H1 (cell line): ENCODE data around the gene CACNA1E. TPM values are rescaled to one million over a fixed set of nuclear protein-coding genes. Genes with fewer than 3 reads are reported as not detected.

Source experiments
- CTCF ChIA-PET: fragments of 300-600 bp; sonication (Branson Sonifier 250); formaldehyde crosslinking; loops from one replicate; lab custom pipeline; 2021; ENCODE audit not compliant: partially characterized antibody; lab: Charles Lee
- POLR2A ChIA-PET: fragments of 300-600 bp; sonication (Branson Sonifier 250); formaldehyde crosslinking; loops from one replicate; lab custom pipeline; 2021; ENCODE audit warnings: inconsistent platforms; ENCODE audit not compliant: partially characterized antibody; lab: Charles Lee
- DNase-seq, 2 experiments: peaks; one replicate each; pipeline versions ENCODE4 v3.0.0 to v3.0.0-alpha.2; 2010 to 2022; ENCODE audit warnings: low spot score in 2 of 2, low read depth in 1 of 2, mixed read lengths in 1 of 2
- FAIRE-seq: peaks from 2 replicates; lab custom pipeline; 2011; peaks lifted over from hg19 to GRCh38; lab: Jason Lieb, UNC
- H2AFZ ChIP-seq: 2 replicates; pipeline ENCODE4 v1.8.1; 2012; ENCODE audit warnings: low read length, inconsistent platforms
- H2AK5ac ChIP-seq: 2 replicates; pipeline ENCODE4 v1.6.1; 2013; ENCODE audit warnings: low read depth, low read length
- H2BK120ac ChIP-seq: replicated peaks from 2 replicates; pipeline ENCODE3; 2013; ENCODE audit warnings: low read depth, low read length, inconsistent platforms
- H2BK12ac ChIP-seq: 2 replicates; pipeline ENCODE4 v1.6.1; 2013; ENCODE audit warnings: low read depth, low read length
- H2BK15ac ChIP-seq: 2 replicates; pipeline ENCODE4 v1.6.1; 2013; ENCODE audit warnings: low read length
- H2BK20ac ChIP-seq: 2 replicates; pipeline ENCODE4 v1.6.1; 2013; ENCODE audit warnings: low read length
- H2BK5ac ChIP-seq: 2 replicates; pipeline ENCODE4 v1.6.1; 2013; ENCODE audit warnings: low read depth, low read length
- H3K14ac ChIP-seq: 2 replicates; pipeline ENCODE4 v1.6.1; 2013; ENCODE audit warnings: inconsistent platforms; ENCODE audit not compliant: insufficient read length
- H3K18ac ChIP-seq: 2 replicates; pipeline ENCODE4 v1.6.1; 2013; ENCODE audit warnings: low read length; ENCODE audit errors: extremely low read depth
- H3K23ac ChIP-seq: 2 replicates; pipeline ENCODE4 v1.6.1; 2013; ENCODE audit warnings: inconsistent platforms; ENCODE audit not compliant: insufficient read length
- H3K23me2 ChIP-seq: 2 replicates; pipeline ENCODE4 v1.6.1; 2013; ENCODE audit warnings: low read depth, low read length
- H3K27ac ChIP-seq: 2 replicates; pipeline ENCODE4 v1.6.1; 2011; ENCODE audit warnings: low read depth, low read length, inconsistent platforms
- H3K27me3 ChIP-seq, 4 experiments: replicated peaks in 1 of 4; 1 replicate in 1 of 4; 2 replicates in 3 of 4; pipeline versions ENCODE4 v1.6.1 to v1.8.1; 2011 to 2013; ENCODE audit warnings: low read length in 3 of 4, mild to moderate bottlenecking in 3 of 4, inconsistent platforms in 2 of 4, mixed read lengths in 2 of 4, moderate library complexity in 1 of 4; ENCODE audit not compliant: control insufficient read depth in 3 of 4, insufficient read depth in 3 of 4; ENCODE audit errors: extremely low read depth in 1 of 4
- H3K36me3 ChIP-seq, 4 experiments: 2 replicates each; pipeline versions ENCODE4 v1.6.1 to v1.8.1; 2011 to 2013; ENCODE audit warnings: mild to moderate bottlenecking in 4 of 4, low read length in 3 of 4, moderate library complexity in 2 of 4, control low read depth in 1 of 4, inconsistent platforms in 1 of 4; ENCODE audit not compliant: insufficient read depth in 4 of 4, control insufficient read depth in 2 of 4
- H3K4ac ChIP-seq: replicated peaks from 2 replicates; pipeline ENCODE3; 2013; ENCODE audit warnings: low read length, low read depth, mixed read lengths, inconsistent platforms; ENCODE audit not compliant: insufficient read length
- H3K4me1 ChIP-seq, 4 experiments: replicated peaks in 1 of 4; 1 replicate in 1 of 4; 2 replicates in 3 of 4; pipeline versions ENCODE4 v1.6.1 to v1.8.1; 2011 to 2013; ENCODE audit warnings: low read length in 3 of 4, inconsistent platforms in 2 of 4, mixed read lengths in 1 of 4; ENCODE audit not compliant: insufficient read depth in 4 of 4, control insufficient read depth in 3 of 4
- H3K4me2 ChIP-seq, 2 experiments: 2 replicates each; pipeline versions ENCODE4 v1.6.1 to v1.8.1; 2011 to 2013; ENCODE audit warnings: low read depth in 2 of 2, low read length in 2 of 2, control low read depth in 1 of 2, inconsistent platforms in 1 of 2, mild to moderate bottlenecking in 1 of 2; ENCODE audit not compliant: insufficient read depth in 1 of 2
- H3K4me3 ChIP-seq, 4 experiments: fragments of 200-600, 300-600 bp in 1 of 4; sonication (generic), shearing (Covaris generic), sonication (Bioruptor Twin) in 1 of 4; 2 replicates each; pipeline versions ENCODE4 v1.5.1 to v1.8.1; 2011 to 2016; ENCODE audit warnings: low read length in 4 of 4, low read depth in 3 of 4, control low read depth in 2 of 4, inconsistent platforms in 2 of 4, mild to moderate bottlenecking in 2 of 4, mixed read lengths in 1 of 4, moderate library complexity in 1 of 4; ENCODE audit not compliant: insufficient read depth in 2 of 4; ENCODE audit errors: extremely low read depth in 1 of 4
- H3K56ac ChIP-seq: replicated peaks from 2 replicates; pipeline ENCODE3; 2013; ENCODE audit warnings: low read depth, mild to moderate bottlenecking, mixed read lengths, low read length, inconsistent platforms; ENCODE audit not compliant: insufficient read length
- H3K79me1 ChIP-seq: 2 replicates; pipeline ENCODE4 v1.6.1; 2013; ENCODE audit warnings: low read depth, low read length, control low read depth
- H3K79me2 ChIP-seq, 2 experiments: 2 replicates each; pipeline versions ENCODE4 v1.6.1 to v1.8.1; 2012 to 2013; ENCODE audit warnings: low read length in 2 of 2, mild to moderate bottlenecking in 2 of 2, inconsistent platforms in 1 of 2; ENCODE audit not compliant: insufficient read depth in 2 of 2, control insufficient read depth in 1 of 2
- H3K9ac ChIP-seq, 4 experiments: replicated peaks in 1 of 4; 1 replicate in 1 of 4; 2 replicates in 3 of 4; pipeline versions ENCODE4 v1.6.1 to v1.8.1; 2011 to 2013; ENCODE audit warnings: low read depth in 3 of 4, low read length in 3 of 4, control low read depth in 2 of 4, mild to moderate bottlenecking in 2 of 4, moderate library complexity in 2 of 4, inconsistent platforms in 1 of 4; ENCODE audit errors: extremely low read depth in 1 of 4
- H3K9me3 ChIP-seq, 2 experiments: 2 replicates each; pipeline versions ENCODE4 v1.6.1 to v1.8.1; 2012 to 2013; ENCODE audit warnings: mild to moderate bottlenecking in 2 of 2, moderate library complexity in 2 of 2, control low read depth in 1 of 2, inconsistent platforms in 1 of 2, low read depth in 1 of 2, low read length in 1 of 2, mixed read lengths in 1 of 2; ENCODE audit not compliant: insufficient read depth in 2 of 2
- H4K20me1 ChIP-seq, 2 experiments: replicated peaks in 1 of 2; 2 replicates each; pipeline versions ENCODE3 to v1.8.1; 2011 to 2013; ENCODE audit warnings: inconsistent platforms in 2 of 2, low read length in 2 of 2, mild to moderate bottlenecking in 1 of 2; ENCODE audit not compliant: insufficient read depth in 2 of 2, control insufficient read depth in 1 of 2
- H4K5ac ChIP-seq: 2 replicates; pipeline ENCODE4 v1.6.1; 2013; ENCODE audit warnings: low read length, low read depth, mixed read lengths, inconsistent platforms; ENCODE audit not compliant: insufficient read length
- H4K8ac ChIP-seq: 2 replicates; pipeline ENCODE4 v1.8.0; 2013; ENCODE audit warnings: mild to moderate bottlenecking, moderate library complexity, low read length, inconsistent platforms; ENCODE audit not compliant: insufficient read depth; ENCODE audit errors: extremely low read depth
- H4K91ac ChIP-seq: replicated peaks from 2 replicates; pipeline ENCODE3; 2013; ENCODE audit warnings: low read length, mixed read lengths, inconsistent platforms; ENCODE audit not compliant: insufficient read length
- BACH1 ChIP-seq: IDR thresholded peaks from 2 replicates; pipeline ENCODE4 v1.6.1; 2012; ENCODE audit warnings: low read length, improper control_type of control experiment
- BCL11A ChIP-seq, 2 experiments: IDR thresholded peaks; one replicate each; pipeline ENCODE4 v1.6.1; 2011; ENCODE audit warnings: low read depth in 2 of 2, low read length in 2 of 2, mild to moderate bottlenecking in 2 of 2
- CBX8 ChIP-seq: fragments of 300-800, 300-1000 bp; sonication (generic); IDR thresholded peaks from 2 replicates; pipeline ENCODE4 v1.7.1; 2016; ENCODE audit warnings: low read depth, low read length, borderline replicate concordance
- FOSL1 ChIP-seq: IDR thresholded peaks from 2 replicates; pipeline ENCODE4 v1.6.1; 2011; ENCODE audit warnings: mild to moderate bottlenecking, low read depth, low read length, moderate library complexity; ENCODE audit not compliant: insufficient read depth
- GTF2F1 ChIP-seq: IDR thresholded peaks from 2 replicates; pipeline ENCODE4 v1.6.1; 2012; ENCODE audit warnings: low read depth, low read length, improper control_type of control experiment, borderline replicate concordance
- JUN ChIP-seq: IDR thresholded peaks from 2 replicates; pipeline ENCODE4 v1.6.1; 2011; ENCODE audit warnings: low read depth, mild to moderate bottlenecking, improper control_type of control experiment, low read length
- JUND ChIP-seq: IDR thresholded peaks from 2 replicates; pipeline ENCODE4 v1.6.1; 2011; ENCODE audit warnings: mild to moderate bottlenecking, improper control_type of control experiment, low read length
- MAFK ChIP-seq: IDR thresholded peaks from 2 replicates; pipeline ENCODE4 v1.6.1; 2012; ENCODE audit warnings: low read depth, mild to moderate bottlenecking, improper control_type of control experiment, low read length
- SAP30 ChIP-seq: fragments of 300-600 bp; sonication (generic); IDR thresholded peaks from 2 replicates; pipeline ENCODE4 v1.7.1; 2012; ENCODE audit warnings: low read length, moderate library complexity, mild to moderate bottlenecking, inconsistent platforms; ENCODE audit not compliant: insufficient read depth, insufficient replicate concordance
- TAF7 ChIP-seq: optimal IDR thresholded peaks from 2 replicates; pipeline ENCODE3; 2011; ENCODE audit warnings: low read depth, mild to moderate bottlenecking, inconsistent platforms, low read length, moderate library complexity, borderline replicate concordance
- TCF12 ChIP-seq: IDR thresholded peaks from 2 replicates; pipeline ENCODE4 v1.6.1; 2011; ENCODE audit warnings: low read depth, mild to moderate bottlenecking, low read length
- TEAD4 ChIP-seq: IDR thresholded peaks from 2 replicates; pipeline ENCODE4 v1.6.1; 2012; ENCODE audit warnings: low read depth, low read length, inconsistent platforms, mixed read lengths
- YY1 ChIP-seq: IDR thresholded peaks from 2 replicates; pipeline ENCODE4 v1.6.1; 2011; ENCODE audit warnings: low read depth, mild to moderate bottlenecking, low read length
- WGBS, 2 experiments: shearing (Covaris generic) in 1 of 2; methylation state at CpG; one replicate each; pipeline versions ENCODE4 v1.1.6 to v1.1.7; 2013 to 2015; ENCODE audit warnings: low lambda C conversion rate in 2 of 2, mixed read lengths in 2 of 2, inconsistent platforms in 1 of 2, low coverage in 1 of 2, missing lambda C conversion rate in 1 of 2; ENCODE audit not compliant: insufficient replicate concordance in 2 of 2, insufficient coverage in 1 of 2, insufficient read length in 1 of 2; ENCODE audit errors: extremely low coverage in 1 of 2, missing lambda C conversion rate in 1 of 2; 5-methylcytosine and 5-hydroxymethylcytosine counted together
- polyA plus RNA-seq, 7 experiments: library from polyadenylated mRNA; depleted of rRNA in 3 of 7; stranded (reverse) in 5 of 7; unstranded in 2 of 7; fragments of >200 nt in 5 of 7; fragments of 200-250 nt in 2 of 7; gene quantifications; 1 replicate in 5 of 7; 2 replicates in 1 of 7; 4 replicates in 1 of 7; pipeline versions ENCODE4 v1.2.1 to v1.2.3, GENCODE V29; 2011 to 2013; ENCODE audit warnings: missing spikeins in 2 of 7, mixed read lengths in 2 of 7
- total RNA-seq: library from RNA; stranded (reverse); fragmentation: NEBNext Ultra II Directional; extraction: Animal tissue kit (Norgen Biotek cat#: 25700); gene quantifications from 2 replicates; pipeline ENCODE4 v1.2.1, GENCODE V29; 2021

The CACNA1E gene
- total and polyA plus RNA-seq, 2 of the 8 experiments (the other 6 are each of a cell fraction or from before 2014, with no cell fraction given), result 0.98 to 1.3 TPM

GRCh38 chr1:181768211-181768929 lies 285.1 kb downstream of the CACNA1E start:
- Histone ChIP-seq H2BK12ac (no peak overlapping the region), H3K79me1 (no peaks in the 10 kb centered on the region), H3K27ac (no peak overlapping the region), H3K14ac (no peak overlapping the region), H3K36me3 (no peaks in the 10 kb centered on the region), H3K27me3 (no peaks in the 10 kb centered on the region), H3K79me2 (no peaks in the 10 kb centered on the region), H3K4ac (no peak overlapping the region), H2BK20ac (no peak overlapping the region), H2AK5ac (no peak overlapping the region), H3K23me2 (no peaks in the 10 kb centered on the region), H2BK5ac (no peak overlapping the region), H3K18ac (no peak overlapping the region), H3K56ac (no peak overlapping the region), H2AFZ (no peak overlapping the region), H2BK15ac (no peak overlapping the region), H4K8ac (no peak overlapping the region), H3K9ac (no peak overlapping the region; a peak in 1 of 7 replicates), H2BK120ac (no peak overlapping the region), H3K4me1 (no peaks in the 10 kb centered on the region), H4K91ac (no peak overlapping the region), H3K9me3 (no peaks in the 10 kb centered on the region), H3K4me3 (no peak overlapping the region), H3K23ac (no peak overlapping the region), H4K5ac (no peak overlapping the region), H4K20me1 (no peaks in the 10 kb centered on the region), H3K4me2 (no peak overlapping the region)
- DNase-seq (no peak), FAIRE-seq (no peak)
- 88% methylated on average over 3 of the region's 3 CpGs; no CpG with 5 or more reads in 1 of the 2 experiments for WGBS, 2 experiments
- ChIA-PET POLR2A (no interaction called here), CTCF (interaction anchor here (0.9 to 2.0 kb wide), 2 partner anchors 151 to 290 kb away, joined by 3 to 5 read pairs; no protein-coding TSS in a partner anchor)
- TF ChIP-seq TAF7, result no peak
- no peak for TF ChIP-seq BACH1
- TF ChIP-seq SAP30, result no peak
- TF ChIP-seq FOSL1, result no peak
- TF ChIP-seq MAFK, result no peak
- TF ChIP-seq BCL11A (IDR thresholded peaks at IDR 0.05; ENCODE audit: low read depth in 2 of 2, low read length in 2 of 2), result no peak
- no peak for TF ChIP-seq JUND
- TF ChIP-seq JUN, result no peak
- no peak for TF ChIP-seq YY1
- no peak for TF ChIP-seq TEAD4
- no peak for TF ChIP-seq TCF12
- no peak for TF ChIP-seq GTF2F1
- no peak for TF ChIP-seq CBX8
